Liver (tissue), 2 donors: ENCODE results near the gene HBA1.

Source experiments
- CTCF ChIP-seq: fragments of 150-350 bp; IDR thresholded peaks from 2 replicates; pipeline ENCODE4 v1.5.1; 2017; ENCODE audit warnings: improper control_type of control experiment, low read depth, low read length; ENCODE audit not compliant: missing input control
- FOXA2 ChIP-seq: IDR thresholded peaks from 2 replicates; pipeline ENCODE4 v1.6.1; 2016; ENCODE audit warnings: antibody characterized with exemption
- TF ChIP-seq, protein P1 (sequence below): IDR thresholded peaks from 2 replicates; pipeline ENCODE4 v1.6.1; 2016; ENCODE audit warnings: antibody characterized with exemption
- donor health status: healthy.

- TF ChIP-seq, protein P1, sequence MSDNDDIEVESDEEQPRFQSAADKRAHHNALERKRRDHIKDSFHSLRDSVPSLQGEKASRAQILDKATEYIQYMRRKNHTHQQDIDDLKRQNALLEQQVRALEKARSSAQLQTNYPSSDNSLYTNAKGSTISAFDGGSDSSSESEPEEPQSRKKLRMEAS = no peak
- TF ChIP-seq FOXA2 = no peak
- TF ChIP-seq CTCF = no peak
Measured at GRCh38 chr16:160691-161190, 15.7 kb upstream of the HBA1 start.
